Keratinocyte (primary cell): ENCODE measurements around the gene TMEM119. TPM values are rescaled to one million over a fixed set of nuclear protein-coding genes. Genes with fewer than 3 reads are reported as not detected.

ENCODE experiments used
- DNase-seq: peaks from one replicate; pipeline ENCODE4 v3.0.0-alpha.2; 2011; ENCODE audit warnings: low read depth, missing footprints, low spot score
- FAIRE-seq: peaks from 2 replicates; lab custom pipeline; 2011; peaks lifted over from hg19 to GRCh38; lab: Jason Lieb, UNC
- H2AFZ ChIP-seq: 2 replicates; pipeline ENCODE4 v1.6.0; 2012; ENCODE audit warnings: low read length, control low read depth, inconsistent platforms; ENCODE audit not compliant: control insufficient read depth
- H3K27ac ChIP-seq: 2 replicates; pipeline ENCODE4 v1.5.1; 2011; ENCODE audit warnings: low read length; ENCODE audit not compliant: control insufficient read depth, insufficient read depth
- H3K27me3 ChIP-seq: 3 replicates; pipeline ENCODE4 v1.6.0; 2011; ENCODE audit warnings: low read length; ENCODE audit not compliant: control insufficient read depth, insufficient read depth; ENCODE audit errors: extremely low read depth
- H3K36me3 ChIP-seq, 2 experiments: 2 replicates in 1 of 2; 3 replicates in 1 of 2; pipeline ENCODE4 v1.5.1; 2011; ENCODE audit warnings: low read length in 2 of 2, mild to moderate bottlenecking in 1 of 2; ENCODE audit not compliant: control insufficient read depth in 2 of 2, insufficient read depth in 2 of 2; ENCODE audit errors: extremely low read depth in 1 of 2
- H3K4me1 ChIP-seq: 3 replicates; pipeline ENCODE4 v1.5.1; 2011; ENCODE audit warnings: low read length; ENCODE audit not compliant: control insufficient read depth, insufficient read depth; ENCODE audit errors: extremely low read depth
- H3K4me2 ChIP-seq: 3 replicates; pipeline ENCODE4 v1.6.0; 2011; ENCODE audit warnings: low read depth, low read length; ENCODE audit not compliant: control insufficient read depth, insufficient read depth; ENCODE audit errors: extremely low read depth
- H3K4me3 ChIP-seq, 3 experiments: fragments of 200-600 bp in 1 of 3; sonication (generic) in 1 of 3; 2 replicates in 2 of 3; 3 replicates in 1 of 3; pipeline ENCODE4 v1.5.1; 2011 to 2016; ENCODE audit warnings: low read length in 3 of 3, mild to moderate bottlenecking in 3 of 3, control low read depth in 2 of 3, inconsistent platforms in 1 of 3, low read depth in 1 of 3, mixed read lengths in 1 of 3, mixed run types in 1 of 3, moderate library complexity in 1 of 3; ENCODE audit not compliant: control insufficient read depth in 2 of 3, insufficient read depth in 2 of 3; ENCODE audit errors: extremely low read depth in 1 of 3
- H3K79me2 ChIP-seq: 2 replicates; pipeline ENCODE4 v1.6.0; 2012; ENCODE audit warnings: low read length; ENCODE audit not compliant: control insufficient read depth, insufficient read depth
- H3K9ac ChIP-seq: 3 replicates; pipeline ENCODE4 v1.6.0; 2011; ENCODE audit warnings: low read length; ENCODE audit not compliant: control insufficient read depth, insufficient read depth; ENCODE audit errors: extremely low read depth
- H3K9me1 ChIP-seq: 3 replicates; pipeline ENCODE4 v1.6.0; 2011; ENCODE audit warnings: low read length; ENCODE audit not compliant: control insufficient read depth, insufficient read depth; ENCODE audit errors: extremely low read depth
- H3K9me3 ChIP-seq: 2 replicates; pipeline ENCODE4 v1.5.1; 2012; ENCODE audit warnings: low read depth, low read length; ENCODE audit not compliant: control insufficient read depth
- H4K20me1 ChIP-seq: 3 replicates; pipeline ENCODE4 v1.6.0; 2011; ENCODE audit warnings: low read length; ENCODE audit not compliant: control insufficient read depth, insufficient read depth; ENCODE audit errors: extremely low read depth
- EZH2 ChIP-seq: IDR thresholded peaks from one replicate; pipeline ENCODE4 v1.6.1; 2012; ENCODE audit warnings: inconsistent platforms, mild to moderate bottlenecking, low read length, moderate library complexity
- dilution Hi-C: fragments of 300-500 bp; cut with MboI; formaldehyde crosslinking; loops from one replicate; pipeline ENCODE4 v1.7.0; 2020; ENCODE audit warnings: low sequenced_read_pairs; ENCODE audit not compliant: extremely low pct_ligation_motif_present
- polyA plus RNA-seq, 5 experiments: library from polyadenylated mRNA; depleted of rRNA in 3 of 5; stranded (reverse) in 3 of 5; stranded (forward) in 1 of 5; unstranded in 1 of 5; fragments of >200 nt; gene quantifications; 1 replicate in 1 of 5; 2 replicates in 3 of 5; 3 replicates in 1 of 5; pipeline versions ENCODE4 v1.2.1 to v1.2.3, GENCODE V29; 2011 to 2012; ENCODE audit warnings: missing spikeins in 2 of 5, low read depth in 1 of 5, low replicate concordance in 1 of 5
- TF ChIP-seq, protein P1 (sequence below), 3 experiments: IDR thresholded peaks in 1 of 3; conservative IDR thresholded peaks in 1 of 3; optimal IDR thresholded peaks in 1 of 3; 2 replicates in 2 of 3; 3 replicates in 1 of 3; pipeline versions ENCODE3 to v1.5.1; 2011; ENCODE audit warnings: low read length in 3 of 3, mild to moderate bottlenecking in 3 of 3, moderate library complexity in 2 of 3, control low read depth in 1 of 3, inconsistent platforms in 1 of 3; ENCODE audit not compliant: insufficient read depth in 2 of 3; ENCODE audit errors: extremely low read depth in 1 of 3

Gene TMEM119
- polyA plus RNA-seq, 1 donor (not counting 4 experiments of a cell fraction or from before 2014, with no cell fraction given) = not detected

GRCh38 chr12:108570743-108571608 is 26.9 kb downstream of the TMEM119 start:
- H3K79me2 ChIP-seq = no peaks in the 10 kb centered on the region
- H4K20me1 ChIP-seq = no peaks in the 10 kb centered on the region
- H3K36me3 ChIP-seq = peaks cover 22 to 27% of the 10 kb centered on the region in 2 experiments
- no peak overlapping the region for H2AFZ ChIP-seq
- no peak overlapping the region for H3K4me3 ChIP-seq
- H3K27ac ChIP-seq = no peak overlapping the region
- no peaks in the 10 kb centered on the region for H3K9me3 ChIP-seq
- H3K9ac ChIP-seq = no peak overlapping the region
- H3K4me2 ChIP-seq = no peak overlapping the region
- dilution Hi-C loops = no loop called here
- H3K4me1 ChIP-seq = peaks cover 7% of the 10 kb centered on the region
- FAIRE-seq (no peak), DNase-seq (no peak)
- peaks cover 7% of the 10 kb centered on the region for H3K27me3 ChIP-seq
- TF ChIP-seq, protein P1, sequence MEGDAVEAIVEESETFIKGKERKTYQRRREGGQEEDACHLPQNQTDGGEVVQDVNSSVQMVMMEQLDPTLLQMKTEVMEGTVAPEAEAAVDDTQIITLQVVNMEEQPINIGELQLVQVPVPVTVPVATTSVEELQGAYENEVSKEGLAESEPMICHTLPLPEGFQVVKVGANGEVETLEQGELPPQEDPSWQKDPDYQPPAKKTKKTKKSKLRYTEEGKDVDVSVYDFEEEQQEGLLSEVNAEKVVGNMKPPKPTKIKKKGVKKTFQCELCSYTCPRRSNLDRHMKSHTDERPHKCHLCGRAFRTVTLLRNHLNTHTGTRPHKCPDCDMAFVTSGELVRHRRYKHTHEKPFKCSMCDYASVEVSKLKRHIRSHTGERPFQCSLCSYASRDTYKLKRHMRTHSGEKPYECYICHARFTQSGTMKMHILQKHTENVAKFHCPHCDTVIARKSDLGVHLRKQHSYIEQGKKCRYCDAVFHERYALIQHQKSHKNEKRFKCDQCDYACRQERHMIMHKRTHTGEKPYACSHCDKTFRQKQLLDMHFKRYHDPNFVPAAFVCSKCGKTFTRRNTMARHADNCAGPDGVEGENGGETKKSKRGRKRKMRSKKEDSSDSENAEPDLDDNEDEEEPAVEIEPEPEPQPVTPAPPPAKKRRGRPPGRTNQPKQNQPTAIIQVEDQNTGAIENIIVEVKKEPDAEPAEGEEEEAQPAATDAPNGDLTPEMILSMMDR (optimal IDR thresholded peaks at IDR 0.05 in 1 of 3, IDR thresholded peaks at IDR 0.05 in 1 of 3, conservative IDR thresholded peaks at IDR 0.05 in 1 of 3; ENCODE audit: extremely low read depth in 1 of 3, insufficient read depth in 2 of 3, low read length in 3 of 3) = peak in 2 of 3 experiments; percentile 17 to 34
- TF ChIP-seq EZH2 = no peak
- no peaks in the 10 kb centered on the region for H3K9me1 ChIP-seq

- dilution Hi-C loops = no loop called here
- DNase-seq (no peak), FAIRE-seq (no peak)
- no peak for TF ChIP-seq EZH2
- TF ChIP-seq, protein P1 (optimal IDR thresholded peaks at IDR 0.05 in 1 of 3, IDR thresholded peaks at IDR 0.05 in 1 of 3, conservative IDR thresholded peaks at IDR 0.05 in 1 of 3; ENCODE audit: extremely low read depth in 1 of 3, insufficient read depth in 2 of 3, low read length in 3 of 3) = no peak
- H3K9ac ChIP-seq = no peak overlapping the region
- no peaks in the 10 kb centered on the region for H3K9me1 ChIP-seq
- H3K4me1 ChIP-seq = peaks cover 16% of the 10 kb centered on the region
- H4K20me1 ChIP-seq = no peaks in the 10 kb centered on the region
- no peak overlapping the region for H3K4me2 ChIP-seq
- peaks cover 28 to 40% of the 10 kb centered on the region in 2 experiments for H3K36me3 ChIP-seq
- peaks cover 7% of the 10 kb centered on the region for H3K27me3 ChIP-seq
- no peak overlapping the region for H3K4me3 ChIP-seq
- H3K9me3 ChIP-seq = no peaks in the 10 kb centered on the region
- H2AFZ ChIP-seq = no peak overlapping the region
- no peak overlapping the region for H3K27ac ChIP-seq
- peaks cover 3% of the 10 kb centered on the region for H3K79me2 ChIP-seq
Observed at GRCh38 chr12:108568338-108569154, 29.3 kb downstream of the TMEM119 start.
